ENCODE results near the gene TRIM2. TPM values are rescaled to one million over a fixed set of nuclear protein-coding genes. Genes with fewer than 3 reads are reported as not detected.

Gene TRIM2
- total RNA-seq, 1 donor from 2014 or later, result 28.7 TPM

DNA sequence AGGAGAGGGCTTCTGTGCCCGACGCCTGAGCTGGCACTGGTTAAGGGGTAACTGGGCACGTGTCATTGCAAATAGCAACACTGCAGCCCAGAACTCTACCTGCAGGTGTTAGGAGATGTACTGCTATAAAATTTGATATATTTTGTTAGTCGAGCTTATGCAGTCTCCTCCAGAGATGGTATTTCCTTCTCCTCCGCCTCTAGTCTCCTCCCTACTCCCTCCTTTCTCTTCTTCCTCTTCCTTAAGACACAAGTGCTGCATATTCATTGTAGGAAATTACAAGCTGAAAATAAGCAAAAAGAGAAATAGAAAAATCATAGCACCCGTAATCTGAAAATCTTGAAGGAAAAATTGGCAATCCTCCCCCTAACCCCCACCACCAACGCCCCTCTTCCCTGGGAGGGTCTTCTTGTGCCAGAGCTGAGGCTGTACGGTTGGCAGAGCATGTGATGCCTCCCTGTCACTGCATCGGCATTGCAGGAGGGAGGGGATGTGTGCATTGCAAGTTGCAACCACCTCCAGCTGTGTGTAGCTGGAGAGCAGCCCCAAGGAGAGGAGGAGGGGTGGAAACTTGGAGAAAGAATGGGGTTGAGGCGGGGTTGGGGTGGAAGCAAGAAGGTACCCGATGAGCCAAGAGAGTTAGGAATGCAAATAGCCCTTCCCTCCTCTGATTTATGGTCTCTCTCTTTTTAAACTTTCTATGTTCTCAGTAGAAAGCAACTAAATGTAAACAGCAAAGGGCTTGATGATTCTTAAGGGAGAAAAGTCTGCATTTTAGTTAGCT, 92.0 kb downstream of the TRIM2 start:
- H3K36me3 ChIP-seq, result peaks cover 0 to 22% of the 10 kb centered on the region in 2 donors
- DNase-seq (ENCODE audit: extremely low spot score in 2 of 2), result no peak
- peak overlapping the region; percentile 36 for H3K27ac ChIP-seq
- peak overlapping the region in 1 of 2 donors; percentile 3 for H3K4me3 ChIP-seq
- no peaks in the 10 kb centered on the region for H3K9me3 ChIP-seq
- TF ChIP-seq, protein P1, sequence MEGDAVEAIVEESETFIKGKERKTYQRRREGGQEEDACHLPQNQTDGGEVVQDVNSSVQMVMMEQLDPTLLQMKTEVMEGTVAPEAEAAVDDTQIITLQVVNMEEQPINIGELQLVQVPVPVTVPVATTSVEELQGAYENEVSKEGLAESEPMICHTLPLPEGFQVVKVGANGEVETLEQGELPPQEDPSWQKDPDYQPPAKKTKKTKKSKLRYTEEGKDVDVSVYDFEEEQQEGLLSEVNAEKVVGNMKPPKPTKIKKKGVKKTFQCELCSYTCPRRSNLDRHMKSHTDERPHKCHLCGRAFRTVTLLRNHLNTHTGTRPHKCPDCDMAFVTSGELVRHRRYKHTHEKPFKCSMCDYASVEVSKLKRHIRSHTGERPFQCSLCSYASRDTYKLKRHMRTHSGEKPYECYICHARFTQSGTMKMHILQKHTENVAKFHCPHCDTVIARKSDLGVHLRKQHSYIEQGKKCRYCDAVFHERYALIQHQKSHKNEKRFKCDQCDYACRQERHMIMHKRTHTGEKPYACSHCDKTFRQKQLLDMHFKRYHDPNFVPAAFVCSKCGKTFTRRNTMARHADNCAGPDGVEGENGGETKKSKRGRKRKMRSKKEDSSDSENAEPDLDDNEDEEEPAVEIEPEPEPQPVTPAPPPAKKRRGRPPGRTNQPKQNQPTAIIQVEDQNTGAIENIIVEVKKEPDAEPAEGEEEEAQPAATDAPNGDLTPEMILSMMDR (IDR thresholded peaks at IDR 0.05), result no peak
- TF ChIP-seq POLR2A (IDR thresholded peaks at IDR 0.05) (no peak), POLR2AphosphoS5 (IDR thresholded peaks at IDR 0.05; ENCODE audit: insufficient read depth in 1 of 2, low read depth in 1 of 2) (no peak)
- H3K27me3 ChIP-seq, result no peaks in the 10 kb centered on the region
- H3K4me1 ChIP-seq, result peaks cover 25% of the 10 kb centered on the region
- intact Hi-C loops (cut with DNase I), result no loop called here

GRCh38 chr4:153297116-153297515, 92.9 kb downstream of the TRIM2 start:
- DNase-seq (ENCODE audit: extremely low spot score in 2 of 2), result no peak
- peaks cover 0 to 22% of the 10 kb centered on the region in 2 donors for H3K36me3 ChIP-seq
- peaks cover 25% of the 10 kb centered on the region for H3K4me1 ChIP-seq
- intact Hi-C loops (cut with DNase I), result no loop called here
- H3K27ac ChIP-seq, result peak overlapping the region; percentile 36
- no peaks in the 10 kb centered on the region for H3K27me3 ChIP-seq
- TF ChIP-seq POLR2A (IDR thresholded peaks at IDR 0.05) (no peak), POLR2AphosphoS5 (IDR thresholded peaks at IDR 0.05; ENCODE audit: insufficient read depth in 1 of 2, low read depth in 1 of 2) (no peak)
- TF ChIP-seq, protein P1 (IDR thresholded peaks at IDR 0.05), result no peak
- no peaks in the 10 kb centered on the region for H3K9me3 ChIP-seq
- H3K4me3 ChIP-seq, result peak overlapping the region in 1 of 2 donors; percentile 3

- no peaks in the 10 kb centered on the region for H3K27me3 ChIP-seq
- no peaks in the 10 kb centered on the region for H3K9me3 ChIP-seq
- intact Hi-C loops (cut with DNase I), result loop anchor here (10.0 kb wide), 1 partner anchor 106 kb away; the partner anchor contains the start of gene TRIM2
- H3K36me3 ChIP-seq, result no peaks in the 10 kb centered on the region
- H3K27ac ChIP-seq, result no peak overlapping the region
- H3K4me1 ChIP-seq, result no peaks in the 10 kb centered on the region
- DNase-seq (ENCODE audit: extremely low spot score in 2 of 2), result no peak
- H3K4me3 ChIP-seq, result no peak overlapping the region
- no peak for TF ChIP-seq POLR2AphosphoS5 (IDR thresholded peaks at IDR 0.05; ENCODE audit: insufficient read depth in 1 of 2, low read depth in 1 of 2)
- TF ChIP-seq, protein P1 (IDR thresholded peaks at IDR 0.05), result no peak
- no peak for TF ChIP-seq POLR2A (IDR thresholded peaks at IDR 0.05)
Measured at GRCh38 chr4:153310793-153311192, 106.5 kb downstream of the TRIM2 start.

DNA sequence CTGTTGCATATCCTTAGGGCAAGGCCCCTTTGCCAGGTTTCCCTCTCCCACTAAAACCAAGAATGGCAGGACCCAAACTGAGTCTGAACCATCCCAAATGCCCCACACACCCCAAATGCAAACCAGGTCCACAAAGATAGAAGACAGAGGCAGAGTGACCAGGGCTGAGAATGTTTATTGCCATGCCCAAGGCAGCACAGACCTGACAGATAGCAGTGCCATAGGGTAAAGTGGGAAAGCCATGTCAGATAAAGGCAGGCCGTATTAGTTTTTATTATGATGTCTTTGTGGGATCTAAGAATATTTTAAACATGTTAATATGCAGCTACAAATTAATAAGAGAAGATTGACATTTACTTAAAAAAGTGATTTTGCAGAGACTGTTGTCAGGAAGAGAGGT, 110.7 kb downstream of the TRIM2 start:
- Histone ChIP-seq H3K9me3 (no peaks in the 10 kb centered on the region), H3K36me3 (no peaks in the 10 kb centered on the region), H3K4me3 (no peak overlapping the region), H3K27ac (no peak overlapping the region), H3K27me3 (no peaks in the 10 kb centered on the region), H3K4me1 (no peaks in the 10 kb centered on the region)
- intact Hi-C loops (cut with DNase I), result loop anchor here (5.0 to 10.0 kb wide), 2 partner anchors 110 to 173 kb away; partner anchors contain the start of gene TRIM2
- TF ChIP-seq POLR2A (IDR thresholded peaks at IDR 0.05), result no peak
- TF ChIP-seq, protein P1 (IDR thresholded peaks at IDR 0.05), result no peak
- TF ChIP-seq POLR2AphosphoS5 (IDR thresholded peaks at IDR 0.05; ENCODE audit: insufficient read depth in 1 of 2, low read depth in 1 of 2), result no peak
- DNase-seq (ENCODE audit: extremely low spot score in 2 of 2), result no peak

Data from vagina (tissue), 2 donors.